ENCODE results near the gene PRXL2A. TPM values are rescaled to one million over a fixed set of nuclear protein-coding genes. Genes with fewer than 3 reads are reported as not detected.

PRXL2A gene
- total RNA-seq, 1 experiment from 2014 or later: 47.1 TPM

DNA sequence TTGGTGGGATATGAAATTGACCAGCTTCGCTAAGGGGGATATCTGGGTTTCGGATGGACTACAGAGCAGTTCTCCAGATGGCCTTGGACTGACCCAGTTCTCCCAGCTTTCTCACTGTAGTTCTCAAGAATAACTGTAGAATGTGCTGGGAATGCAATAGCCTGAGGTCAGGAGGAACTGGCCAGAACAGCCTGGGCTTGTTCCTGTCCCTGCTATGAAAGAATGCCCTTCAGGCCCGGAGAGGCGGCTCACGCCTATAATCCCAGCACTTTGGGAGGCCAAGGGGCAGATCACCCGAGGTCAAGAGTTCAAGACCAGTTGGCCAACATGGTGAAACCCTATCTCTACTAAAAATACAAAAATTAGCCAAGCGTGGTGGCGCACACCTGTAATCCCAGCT is 33.5 kb downstream of the PRXL2A start:
- Histone ChIP-seq H3K79me1 (ENCODE audit: insufficient read depth, low read depth, low read length, poor library complexity, severe bottlenecking) (no peaks in the 10 kb centered on the region), H2BK15ac (ENCODE audit: low read depth, low read length) (no peak overlapping the region), H3K9ac (ENCODE audit: extremely low read depth, insufficient read length, low read length) (no peak overlapping the region), H3K4ac (ENCODE audit: low read depth, low read length) (no peak overlapping the region), H2BK5ac (ENCODE audit: insufficient read length, low read length) (no peak overlapping the region), H4K91ac (ENCODE audit: insufficient read length, low read depth, low read length) (no peak overlapping the region), H2BK120ac (ENCODE audit: low read depth, low read length, poor library complexity, severe bottlenecking) (no peak overlapping the region), H3K9me3 (ENCODE audit: control insufficient read depth, low read depth, low read length) (no peaks in the 10 kb centered on the region), H3T11ph (ENCODE audit: low read length) (no peak overlapping the region), H3K4me1 (ENCODE audit: insufficient read depth, low read length) (no peaks in the 10 kb centered on the region; the same call in 1 of the 2 replicates), H2AFZ (ENCODE audit: low read length) (no peak overlapping the region), H3K14ac (ENCODE audit: insufficient read depth, low read length) (no peak overlapping the region), H2BK20ac (ENCODE audit: low read depth, low read length, poor library complexity, severe bottlenecking) (no peak overlapping the region), H4K8ac (replicated peaks; ENCODE audit: insufficient read length, low read depth, low read length) (no peak overlapping the region), H4K5ac (ENCODE audit: insufficient read length, low read depth, low read length) (no peak overlapping the region), H3K79me2 (ENCODE audit: insufficient read depth, low read length) (no peaks in the 10 kb centered on the region), H3K4me2 (ENCODE audit: insufficient read depth, insufficient read length, low read length) (no peak overlapping the region), H2AK5ac (ENCODE audit: insufficient read length, low read length) (no peak overlapping the region), H4K20me1 (ENCODE audit: control insufficient read depth, insufficient read depth, insufficient read length) (no peaks in the 10 kb centered on the region), H3K23me2 (ENCODE audit: insufficient read length, low read depth, low read length, poor library complexity, severe bottlenecking) (no peaks in the 10 kb centered on the region), H3K23ac (ENCODE audit: insufficient read length, low read depth, low read length) (no peak overlapping the region), H3K27me3 (ENCODE audit: insufficient read depth, low read length) (no peaks in the 10 kb centered on the region), H3K56ac (ENCODE audit: insufficient read length, low read depth, low read length) (no peak overlapping the region), H3K18ac (ENCODE audit: insufficient read length, low read depth, low read length) (no peak overlapping the region), H3K27ac (ENCODE audit: insufficient read length, low read depth, low read length) (no peak overlapping the region), H2BK12ac (ENCODE audit: insufficient read length, low read depth, low read length) (no peak overlapping the region)
- Mint-ChIP-seq H3K27me3 (ENCODE audit: low read depth) (peaks cover 10% of the 10 kb centered on the region), H3K27ac (no peak overlapping the region), H3K4me1 (peaks cover 19 to 26% of the 10 kb centered on the region in 2 experiments), H3K36me3 (ENCODE audit: insufficient read depth in 1 of 3, low read depth in 3 of 3) (no peaks in the 10 kb centered on the region), H3K4me3 (no peak overlapping the region), H3K9me3 (no peaks in the 10 kb centered on the region)
- no peak for DNase-seq
- WGBS (ENCODE audit: extremely low coverage, insufficient read length, low lambda C conversion rate): no CpG with 5 or more reads among the region's 8 CpGs
- TF ChIP-seq, protein P1, sequence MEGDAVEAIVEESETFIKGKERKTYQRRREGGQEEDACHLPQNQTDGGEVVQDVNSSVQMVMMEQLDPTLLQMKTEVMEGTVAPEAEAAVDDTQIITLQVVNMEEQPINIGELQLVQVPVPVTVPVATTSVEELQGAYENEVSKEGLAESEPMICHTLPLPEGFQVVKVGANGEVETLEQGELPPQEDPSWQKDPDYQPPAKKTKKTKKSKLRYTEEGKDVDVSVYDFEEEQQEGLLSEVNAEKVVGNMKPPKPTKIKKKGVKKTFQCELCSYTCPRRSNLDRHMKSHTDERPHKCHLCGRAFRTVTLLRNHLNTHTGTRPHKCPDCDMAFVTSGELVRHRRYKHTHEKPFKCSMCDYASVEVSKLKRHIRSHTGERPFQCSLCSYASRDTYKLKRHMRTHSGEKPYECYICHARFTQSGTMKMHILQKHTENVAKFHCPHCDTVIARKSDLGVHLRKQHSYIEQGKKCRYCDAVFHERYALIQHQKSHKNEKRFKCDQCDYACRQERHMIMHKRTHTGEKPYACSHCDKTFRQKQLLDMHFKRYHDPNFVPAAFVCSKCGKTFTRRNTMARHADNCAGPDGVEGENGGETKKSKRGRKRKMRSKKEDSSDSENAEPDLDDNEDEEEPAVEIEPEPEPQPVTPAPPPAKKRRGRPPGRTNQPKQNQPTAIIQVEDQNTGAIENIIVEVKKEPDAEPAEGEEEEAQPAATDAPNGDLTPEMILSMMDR (conservative IDR thresholded peaks at IDR 0.05): no peak
